CD4-positive, alpha-beta T cell treated with Interferon alpha-2 for 1 hour (primary cell): Measurements from ENCODE around the gene CNPY1.
"Not testable (repeated sequence)": the region's sequence is repeated elsewhere in the genome, so short reads cannot be mapped to it uniquely, and the experiment has no call there.

Experiments used
- DNase-seq, 2 donors: peaks; one replicate each; pipeline ENCODE4 v3.0.0-alpha.2; 2020 to 2022

Gene CNPY1

DNA sequence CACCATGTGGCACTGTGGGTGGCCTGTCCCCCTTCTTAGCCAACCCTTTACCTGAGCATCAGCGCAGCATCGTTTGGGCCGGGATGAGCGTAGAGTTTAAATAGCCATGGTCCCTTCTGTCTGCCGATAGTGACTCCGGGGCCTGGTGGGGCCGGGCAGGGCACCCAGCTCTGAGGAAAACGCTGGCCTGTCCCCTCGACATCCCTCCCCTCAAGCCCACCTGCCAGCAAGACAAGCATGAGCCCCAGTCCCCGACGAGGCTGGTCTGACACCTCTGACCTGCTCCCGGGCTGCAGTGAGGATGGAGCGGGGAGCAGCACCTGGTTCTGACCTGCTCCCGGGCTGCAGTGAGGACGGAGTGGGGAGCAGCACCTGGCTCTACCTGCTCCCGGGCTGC is 31.1 kb upstream of the CNPY1 start:
- DNase-seq, result no peak

DNA sequence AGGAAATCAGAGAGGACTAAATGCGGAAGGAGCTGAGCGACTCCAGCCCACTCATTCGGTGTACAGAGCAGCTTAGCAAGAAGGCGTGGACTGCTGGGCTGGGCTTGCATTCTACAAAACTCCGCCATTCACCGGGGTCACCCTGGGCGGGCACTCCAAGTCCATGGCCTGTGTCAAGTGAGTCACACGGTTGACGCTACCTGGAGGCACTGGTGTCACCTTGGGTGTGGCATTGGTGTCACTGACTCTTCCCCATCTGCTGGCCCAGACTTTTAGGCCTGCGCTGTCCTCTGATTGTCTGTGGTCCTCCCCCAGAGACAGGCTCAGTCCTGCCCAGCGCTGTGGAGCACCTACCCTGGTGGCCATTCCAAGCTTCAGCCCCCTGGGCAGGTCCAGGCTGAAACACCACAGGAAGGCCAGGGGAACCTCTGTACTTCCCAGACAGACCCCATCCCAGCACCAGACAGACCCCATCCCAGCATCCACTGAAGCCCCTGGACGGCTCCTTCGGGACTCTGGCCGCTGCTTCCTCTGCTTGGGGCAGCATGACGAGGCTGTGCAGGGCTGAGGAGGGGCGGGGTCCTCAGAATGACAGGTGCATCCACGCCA is 30.6 kb upstream of the CNPY1 start:
- DNase-seq, result no peak

DNA sequence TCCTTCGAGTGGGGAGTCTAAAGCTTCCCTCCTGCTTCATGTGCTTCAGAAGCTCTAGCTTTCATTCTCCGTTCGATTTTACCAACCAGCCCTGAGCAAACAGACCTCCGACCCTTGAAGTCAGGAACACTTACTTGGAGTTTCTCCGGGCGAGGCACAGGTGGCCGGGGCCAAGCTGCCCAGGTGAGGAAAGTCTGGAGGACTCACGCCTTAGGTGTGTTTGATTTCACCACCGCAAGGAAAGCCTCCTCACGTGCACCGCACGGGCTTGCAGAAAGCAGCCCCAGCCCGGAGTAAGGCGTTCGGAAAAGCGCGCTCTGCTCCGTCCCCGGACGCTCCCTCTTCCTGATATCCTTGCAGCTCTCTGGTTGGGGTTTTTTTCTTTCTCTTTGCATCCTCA is 30.1 kb upstream of the CNPY1 start:
- DNase-seq, result no peak

DNA sequence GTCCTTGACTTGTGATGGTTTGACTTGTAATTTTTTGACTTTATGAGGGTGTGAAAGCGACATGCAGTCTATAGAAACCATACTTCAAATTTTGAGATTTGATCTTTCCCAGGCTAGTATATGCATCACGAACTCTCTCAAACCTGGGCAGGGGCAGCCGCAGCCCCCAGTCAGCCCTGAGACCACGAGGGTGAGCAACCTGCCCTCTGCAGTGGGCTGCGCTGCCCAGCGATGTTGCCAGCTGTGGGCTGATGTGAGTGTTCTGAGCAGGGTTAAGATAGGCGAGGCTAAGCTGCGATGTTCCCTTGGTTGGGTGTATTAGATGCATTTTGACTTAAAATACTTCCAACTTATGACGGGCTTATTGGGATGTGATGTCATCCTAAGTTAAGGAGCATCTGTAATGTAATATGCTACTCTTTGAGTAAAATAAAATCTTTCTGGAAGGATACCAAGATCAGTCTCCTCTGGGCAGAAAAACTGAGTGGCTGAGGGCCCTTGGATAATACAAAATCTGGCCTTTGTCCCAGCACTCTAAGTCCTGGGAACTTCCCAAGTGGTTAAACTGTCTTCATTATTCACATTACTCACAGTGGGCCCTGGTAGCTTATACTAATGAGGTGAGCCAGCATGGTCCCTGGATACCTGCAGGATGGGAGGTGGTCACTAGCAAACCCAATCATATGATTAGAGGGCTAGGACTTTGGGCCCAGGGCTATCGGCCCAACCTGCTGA is 28.4 kb upstream of the CNPY1 start:
- no peak for DNase-seq

DNA sequence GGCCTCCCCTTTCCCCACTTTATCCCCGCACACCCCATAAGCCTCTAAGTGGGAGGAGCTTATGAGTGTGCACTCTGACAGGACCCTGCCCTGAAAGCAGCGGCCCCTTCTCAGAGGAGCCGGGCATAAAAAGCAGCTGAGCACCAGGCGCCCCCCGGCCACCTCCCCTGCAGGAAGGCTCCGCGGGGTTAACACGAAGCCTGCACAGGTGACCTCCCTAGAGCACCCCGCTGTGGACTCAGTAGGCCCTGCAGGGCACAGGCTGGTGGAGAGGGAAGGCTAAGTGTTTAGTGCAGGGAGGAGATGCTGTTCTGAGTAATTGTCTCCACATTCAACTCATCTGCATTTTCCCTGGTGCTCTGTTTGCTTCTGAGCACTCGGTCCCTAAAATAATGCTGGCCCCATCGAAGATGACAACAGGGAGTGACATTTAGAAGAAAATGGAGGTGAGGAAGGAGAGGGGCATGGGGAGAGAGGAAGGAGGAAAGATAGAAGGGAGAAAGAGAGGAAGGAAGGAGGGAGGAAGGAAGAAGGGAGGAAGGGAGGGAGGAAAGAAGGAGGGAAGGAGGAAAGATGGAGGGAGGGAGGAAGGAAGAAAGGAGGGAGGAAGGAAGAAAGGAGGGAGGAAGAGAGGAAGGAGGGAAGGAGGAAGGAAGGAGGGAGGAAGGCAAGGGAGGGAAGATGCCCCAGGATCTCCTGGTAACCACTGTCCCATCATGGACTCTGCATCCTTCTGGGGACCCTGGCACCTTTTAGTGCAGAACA is 25.4 kb upstream of the CNPY1 start:
- no peak for DNase-seq

DNA sequence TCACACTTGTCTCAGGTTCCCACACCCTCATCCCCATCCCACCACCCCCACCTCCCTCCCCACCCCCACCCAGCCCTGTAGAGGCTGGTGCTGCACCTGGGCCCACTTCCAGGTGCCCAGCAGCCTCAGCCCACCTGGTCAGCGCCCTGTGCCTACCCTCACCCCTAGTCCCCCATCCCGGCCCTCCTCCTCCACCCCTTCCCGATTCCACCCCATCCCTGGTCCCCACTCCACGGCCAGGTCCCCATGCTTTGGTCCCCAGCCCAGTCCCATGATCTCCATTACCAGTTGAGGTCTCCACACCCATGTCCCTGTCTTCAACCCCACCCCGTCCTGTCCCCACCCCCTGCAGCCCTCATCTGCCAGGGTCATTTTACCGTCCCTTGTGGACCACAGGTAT is 24.6 kb upstream of the CNPY1 start:
- DNase-seq, result no peak

DNA sequence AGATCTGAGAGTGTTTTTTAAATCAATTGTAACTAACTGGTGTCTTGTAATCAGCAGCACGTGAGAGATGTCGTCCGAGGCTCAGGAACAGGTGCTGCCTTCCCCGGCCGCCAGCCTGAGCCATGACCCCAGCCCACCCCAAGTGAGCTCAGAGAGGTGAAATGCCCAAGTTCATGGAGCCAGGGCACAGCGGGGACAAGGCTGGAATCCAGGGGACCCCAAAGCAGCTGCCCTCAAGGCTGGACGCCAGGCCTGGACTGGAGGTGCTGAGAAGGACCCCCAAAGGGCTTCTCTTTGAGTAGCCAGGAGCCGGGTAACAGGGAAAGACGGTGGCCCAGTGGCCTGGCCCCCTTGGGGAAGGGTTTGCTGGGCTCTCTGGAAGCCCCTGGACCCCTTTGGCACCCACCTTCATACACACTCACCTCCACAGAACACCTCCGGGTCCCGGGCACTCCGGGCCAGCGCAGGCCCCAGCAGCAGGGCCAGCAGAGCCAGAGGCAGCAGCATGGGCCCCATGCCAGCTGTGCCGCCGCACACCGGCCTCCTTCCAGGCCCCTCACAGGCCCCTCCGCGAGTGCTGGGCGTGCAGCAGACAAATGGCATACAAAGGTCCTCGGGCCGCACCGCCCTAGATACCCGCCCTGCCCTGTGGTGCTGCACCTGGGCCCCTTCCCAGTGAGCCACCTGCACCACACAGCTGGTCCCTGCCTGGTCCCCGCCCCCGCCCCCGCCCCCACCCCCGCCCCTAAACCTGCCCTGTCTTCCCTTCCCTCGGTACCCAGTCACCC is 24.0 kb upstream of the CNPY1 start:
- no peak for DNase-seq

DNA sequence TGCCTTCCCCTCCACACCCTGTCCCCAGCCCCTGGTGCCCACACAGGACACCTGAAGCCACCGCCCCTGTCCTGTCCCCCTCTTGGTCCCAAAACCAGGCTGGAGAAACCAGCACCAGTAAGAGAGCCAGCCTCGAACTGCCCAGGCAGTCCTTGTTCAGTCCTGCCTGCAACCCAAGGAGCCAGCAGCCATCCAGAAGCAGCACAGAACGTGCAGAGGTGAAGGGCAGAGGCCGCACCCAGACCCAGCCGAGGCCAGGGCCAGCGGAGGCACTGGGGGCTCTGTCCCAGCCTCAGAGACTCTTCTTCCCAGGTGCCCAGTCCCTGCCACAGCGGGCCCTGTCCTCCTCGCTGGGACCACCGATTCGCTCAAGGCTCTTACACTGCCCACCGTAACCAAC is 23.3 kb upstream of the CNPY1 start:
- DNase-seq, result no peak

DNA sequence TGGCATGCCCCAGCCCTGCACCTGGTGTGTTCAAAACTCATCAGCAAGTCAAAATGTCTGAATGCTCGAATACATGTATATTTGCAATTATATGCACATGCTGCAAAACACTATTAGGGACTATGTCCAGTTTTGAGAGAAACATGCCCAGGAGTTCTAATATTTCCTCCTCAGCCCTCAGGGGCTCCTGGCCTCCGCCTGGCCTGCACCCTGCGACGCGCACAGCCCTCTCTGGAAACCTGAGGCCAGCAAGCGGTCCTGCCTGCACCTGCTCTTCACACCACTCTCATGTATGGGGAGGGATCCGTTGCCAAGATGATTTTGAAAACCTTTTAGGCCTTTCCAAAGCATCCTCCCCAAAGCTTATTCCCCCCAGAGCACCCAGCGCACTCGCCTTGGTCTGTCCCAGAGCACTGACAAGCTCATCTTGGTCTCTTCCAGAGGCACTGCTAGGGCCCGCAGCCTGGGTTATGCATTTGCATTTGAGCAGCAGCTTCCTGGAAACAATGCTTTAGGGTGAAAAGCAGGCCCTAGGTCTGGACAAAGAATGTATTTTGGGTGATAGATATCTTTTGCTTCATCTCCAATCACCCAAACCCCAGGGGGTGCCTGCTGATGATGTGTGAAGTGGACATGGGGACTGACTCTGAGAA is 22.6 kb upstream of the CNPY1 start:
- DNase-seq, result no peak

DNA sequence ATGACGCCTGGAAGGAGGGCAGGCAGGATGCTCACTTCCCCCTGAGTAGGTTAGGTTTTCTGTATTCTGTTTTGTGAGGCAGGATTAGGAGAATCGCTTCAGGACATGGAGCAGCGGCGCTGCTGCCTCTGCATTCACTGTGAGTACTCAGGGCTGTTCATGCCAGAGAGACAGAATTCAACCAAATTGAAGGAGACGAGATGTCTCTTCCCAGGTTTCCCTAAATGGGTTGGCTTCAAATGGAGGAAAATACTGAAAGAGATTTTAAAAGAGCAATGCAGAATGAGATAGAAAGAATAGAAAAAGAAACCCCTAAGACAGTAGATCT is 21.9 kb upstream of the CNPY1 start:
- DNase-seq, result no peak

DNA sequence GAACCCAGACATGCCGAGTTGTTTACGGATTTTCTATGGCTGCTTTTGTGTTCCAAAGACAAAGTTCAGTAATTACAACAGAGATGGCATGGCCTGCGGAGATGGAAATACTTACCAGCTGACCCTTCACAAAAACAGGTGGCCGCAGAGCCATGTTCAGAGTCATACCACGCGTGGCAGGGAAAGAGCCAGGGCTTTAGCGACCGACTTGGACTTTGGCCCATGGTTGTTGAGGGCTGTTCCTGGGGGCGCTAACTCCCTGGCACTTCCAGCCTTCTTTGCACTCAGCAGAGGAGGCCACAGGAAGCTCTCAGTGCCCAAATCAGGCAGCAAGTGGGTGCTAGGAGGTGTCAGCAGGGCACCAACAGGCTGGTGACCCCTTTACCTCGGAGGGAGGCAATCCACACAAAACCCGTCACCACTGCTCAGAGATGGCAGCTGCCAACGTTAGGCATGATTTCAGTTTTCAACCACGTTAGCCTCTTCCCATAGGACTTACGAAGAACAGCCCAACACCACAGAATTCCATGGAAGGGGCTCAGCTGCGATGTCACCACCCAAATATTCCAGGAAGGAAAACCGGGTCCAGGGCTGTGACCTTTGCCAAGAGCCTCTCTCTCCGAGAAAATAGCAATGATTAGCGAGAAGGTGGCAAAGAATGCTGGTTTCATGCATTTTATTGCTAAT is 21.4 kb upstream of the CNPY1 start:
- DNase-seq, result no peak

DNA sequence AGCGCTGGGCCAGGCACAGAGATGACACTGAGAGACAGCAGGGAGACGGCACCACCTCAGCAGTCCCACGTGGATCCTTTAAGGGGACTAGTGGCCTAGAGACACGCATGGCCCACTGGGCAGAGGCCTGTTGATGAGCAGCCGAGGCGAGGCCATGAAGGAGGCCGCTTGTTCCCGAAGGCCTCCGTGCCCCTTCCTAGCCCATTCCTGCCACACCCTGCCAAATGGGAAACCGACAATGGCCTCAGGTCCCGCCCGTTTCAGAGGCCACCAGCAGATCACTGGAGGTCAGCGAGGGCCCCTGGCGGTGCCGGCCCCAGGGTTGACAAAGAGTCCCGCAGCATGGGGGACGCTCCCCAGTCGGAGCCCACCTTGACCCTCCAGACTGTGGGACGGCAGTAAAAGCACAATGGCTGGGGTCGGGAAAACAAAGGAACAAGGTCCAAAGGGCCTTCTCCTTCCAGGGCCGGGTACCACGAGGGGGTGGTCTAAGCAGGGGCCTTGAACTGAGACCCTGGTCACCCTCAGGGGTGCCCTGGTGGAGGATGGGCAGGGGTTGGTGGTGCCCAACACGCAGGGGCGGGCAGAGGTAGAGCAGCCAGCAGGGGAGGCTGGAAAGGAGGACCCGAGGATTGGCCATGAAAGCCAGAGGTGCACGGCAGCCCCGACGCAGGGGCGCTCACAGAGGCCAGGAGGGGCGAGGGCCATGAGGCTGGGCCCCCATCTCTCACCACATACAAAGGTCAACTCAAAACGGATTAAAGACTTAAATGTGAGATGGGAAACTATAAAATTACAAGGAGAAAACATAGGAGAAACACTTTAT is 19.9 kb upstream of the CNPY1 start:
- no peak for DNase-seq

DNA sequence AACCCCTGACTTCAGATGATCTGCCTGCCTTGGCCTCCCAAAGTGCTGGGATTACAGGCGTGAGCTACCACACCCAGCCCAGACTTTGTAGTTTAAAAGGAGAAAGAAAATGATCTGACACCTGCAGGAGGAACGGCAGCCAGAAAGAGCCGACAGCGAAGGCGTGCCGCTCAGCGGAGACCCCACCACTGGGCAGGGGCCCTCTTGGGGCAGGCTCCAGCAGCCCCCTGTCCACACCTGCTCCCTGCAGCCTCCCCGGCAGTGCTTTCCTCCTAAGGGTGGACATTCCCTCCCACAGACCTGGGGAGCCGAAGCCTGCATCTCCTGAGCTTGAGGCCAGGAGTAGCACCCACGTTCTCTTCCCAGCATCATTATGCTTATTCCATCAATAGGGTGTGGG is 19.2 kb upstream of the CNPY1 start:
- no peak for DNase-seq

DNA sequence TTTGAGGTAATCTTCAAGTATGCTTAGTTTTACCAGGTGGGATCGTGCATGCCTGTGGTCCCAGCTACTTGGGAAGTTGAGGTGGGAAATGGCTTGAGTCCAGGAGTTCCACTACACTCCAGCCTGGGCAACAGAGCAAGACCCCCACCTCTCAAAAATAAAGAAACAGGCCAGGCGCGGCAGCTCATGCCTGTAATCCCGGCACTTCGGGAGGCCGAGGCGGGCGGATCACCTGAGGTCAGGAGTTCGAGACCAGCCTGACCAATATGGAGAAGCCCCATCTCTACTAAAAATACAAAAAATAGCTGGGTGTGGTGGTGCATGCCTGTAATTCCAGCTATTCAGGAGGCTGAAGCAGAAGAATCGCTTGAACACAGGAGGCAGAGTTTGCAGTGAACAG is 16.6 kb upstream of the CNPY1 start:
- DNase-seq, result not testable (repeated sequence)

DNA sequence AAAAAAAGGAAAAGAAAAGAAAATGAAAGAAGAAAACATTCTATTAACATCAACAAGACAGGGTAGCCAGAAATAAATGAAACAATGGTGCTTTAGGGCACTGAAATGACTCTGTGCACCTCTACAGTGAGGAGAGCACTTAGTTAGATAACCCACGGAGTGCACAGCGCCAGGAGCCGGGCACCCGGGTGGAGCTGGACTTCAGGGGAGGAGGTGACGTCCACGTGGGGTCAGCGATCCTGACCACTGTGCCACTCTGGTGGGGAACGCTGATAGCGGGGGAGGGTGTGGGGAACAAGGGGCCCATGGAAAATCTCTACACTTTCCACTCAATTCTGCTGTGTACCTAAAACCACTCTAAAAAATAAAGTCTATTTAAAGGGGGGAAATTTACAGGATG is 15.7 kb upstream of the CNPY1 start:
- no peak for DNase-seq

DNA sequence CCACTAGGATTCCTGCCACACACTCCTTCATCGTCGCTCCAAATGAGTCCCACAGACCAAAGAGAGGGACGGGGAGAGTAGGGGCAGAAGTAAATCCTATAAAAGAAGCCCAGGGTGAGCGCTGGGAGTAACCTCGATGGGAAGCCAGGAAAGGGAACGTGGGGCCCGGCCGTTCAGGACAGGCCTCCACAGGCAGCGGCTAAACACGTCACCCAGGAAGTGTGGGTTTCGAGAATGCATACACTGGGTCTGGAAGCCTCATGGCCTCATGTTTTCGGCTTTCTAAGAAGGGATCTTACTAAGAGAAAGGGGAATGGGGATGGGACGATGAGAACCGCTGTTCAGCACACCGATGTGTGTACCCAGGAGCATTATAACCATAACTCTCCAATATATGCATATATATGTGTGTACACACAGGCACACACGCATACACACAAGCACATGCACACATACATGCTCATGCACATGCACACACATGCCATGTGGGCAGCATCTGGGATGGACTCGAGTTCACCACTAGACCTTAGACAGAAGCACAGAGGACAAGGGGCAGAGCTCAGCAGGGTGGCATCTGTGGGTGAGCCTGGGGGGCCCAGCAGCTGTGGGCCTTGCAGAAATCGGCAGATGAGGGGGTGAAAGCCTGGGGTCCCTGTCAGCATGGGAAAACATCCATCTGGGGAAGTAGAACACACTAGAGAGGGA is 14.8 kb upstream of the CNPY1 start:
- DNase-seq, result no peak

DNA sequence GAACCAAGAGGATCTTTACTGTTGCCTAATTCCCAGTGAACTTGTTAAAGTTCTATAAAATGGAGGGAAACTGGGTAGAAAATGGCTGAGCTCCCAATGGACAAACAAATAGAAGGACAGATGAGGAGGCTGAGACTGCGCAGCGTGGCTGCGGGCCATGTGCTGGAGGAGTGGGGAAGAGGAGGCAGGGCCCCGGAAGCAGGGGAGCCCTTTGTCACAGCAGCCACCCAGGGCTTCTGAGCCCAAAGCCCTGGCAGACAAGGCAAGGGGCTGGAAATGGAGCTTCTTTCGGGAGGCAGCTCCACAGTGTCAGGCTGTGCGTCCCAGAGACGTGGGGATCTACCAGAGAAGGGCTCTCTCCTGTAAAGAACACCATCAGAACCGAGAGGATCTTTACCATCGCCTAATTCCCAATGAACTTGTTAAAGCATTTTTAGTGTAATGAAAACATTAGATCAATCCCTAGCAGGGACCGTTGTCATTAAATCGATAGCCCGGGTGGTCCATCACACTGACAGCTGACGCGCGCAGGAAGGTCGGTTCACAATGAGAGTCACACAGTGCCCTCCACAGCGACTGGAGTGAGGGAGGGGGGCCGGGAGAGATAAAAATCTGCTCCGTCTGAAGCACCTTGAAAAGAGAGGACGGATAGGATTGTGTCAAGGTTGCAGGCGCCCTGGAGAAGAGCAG is 14.0 kb upstream of the CNPY1 start:
- no peak for DNase-seq

DNA sequence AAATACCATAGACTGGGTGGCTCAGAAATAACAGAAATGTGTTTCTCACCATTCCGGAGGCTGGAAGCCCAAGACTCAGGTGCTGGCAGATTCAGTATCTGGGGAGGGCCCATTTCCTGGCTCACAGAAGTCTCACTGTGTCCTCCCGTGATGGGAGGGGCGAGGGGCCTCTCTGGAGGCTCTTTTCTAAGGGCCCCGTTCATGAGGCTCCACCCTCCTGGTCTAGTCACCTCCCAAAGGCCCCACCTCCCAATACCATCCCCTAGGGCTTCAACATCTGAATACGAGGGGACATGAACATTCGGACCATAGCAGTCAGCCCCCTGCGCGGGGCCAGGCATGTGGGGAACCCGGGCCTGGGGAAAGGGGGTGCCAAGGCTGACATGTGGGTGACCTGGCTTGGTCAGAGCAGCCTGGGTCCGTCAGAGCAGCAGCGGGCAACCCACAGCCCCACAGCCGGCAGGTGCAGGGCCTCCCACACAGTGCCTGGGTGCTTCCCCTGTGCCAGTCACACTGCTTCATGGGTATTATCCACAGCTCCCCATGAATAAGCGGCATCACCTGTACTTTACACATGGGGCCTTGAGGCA is 13.3 kb upstream of the CNPY1 start:
- DNase-seq, result no peak

DNA sequence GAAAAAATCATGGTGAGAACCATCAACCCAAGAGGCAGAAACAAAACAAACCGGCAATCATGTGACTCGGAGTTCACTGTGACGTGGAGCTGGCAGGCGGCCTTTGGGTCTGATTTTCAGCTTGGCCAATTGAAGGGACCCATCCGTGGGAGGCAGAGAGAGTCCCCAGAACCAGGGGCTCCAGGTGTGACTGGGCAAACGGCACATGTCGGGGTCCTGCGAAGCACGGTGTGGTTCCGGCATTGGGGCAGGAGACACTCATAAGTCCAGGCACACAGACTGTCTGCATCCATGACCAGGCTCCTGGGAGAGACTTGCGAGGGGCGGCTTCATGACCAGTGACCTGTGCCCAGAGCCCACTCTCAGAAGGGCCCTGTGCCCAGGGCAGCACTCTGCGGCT is 12.6 kb upstream of the CNPY1 start:
- no peak for DNase-seq

DNA sequence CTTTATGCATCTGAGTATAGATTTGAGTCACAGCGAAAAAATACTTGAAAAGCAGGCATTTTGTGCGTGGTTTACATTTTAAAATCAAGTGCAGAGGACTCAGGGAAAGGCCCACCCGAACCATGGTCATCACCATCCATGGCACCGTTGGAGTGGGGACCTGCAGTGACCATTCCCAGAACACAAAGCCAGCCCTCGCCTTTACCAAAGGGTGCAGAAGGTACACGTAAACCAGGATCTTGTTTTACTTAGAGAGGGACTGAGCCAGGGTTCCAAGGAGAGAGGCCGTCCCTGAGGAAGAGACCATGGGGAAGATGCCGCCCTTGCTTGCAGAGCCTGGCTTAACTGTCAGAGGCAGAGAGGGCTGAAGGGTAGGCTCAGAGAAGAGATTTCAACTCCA is 12.0 kb upstream of the CNPY1 start:
- no peak for DNase-seq
